GM23338 (cell line): ENCODE data around the gene RNASEH2C.

Experiments used
- NANOG ChIP-seq: IDR thresholded peaks from 2 replicates; pipeline ENCODE4 v1.6.1; 2016; ENCODE audit warnings: antibody characterized with exemption, borderline replicate concordance
- TF ChIP-seq, protein P1 (sequence below), 2 experiments: fragments of 200-600 bp in 1 of 2; sonication (generic) in 1 of 2; conservative IDR thresholded peaks; 2 replicates each; pipeline versions ENCODE4 v1.5.1 to v1.6.1; 2016 to 2017; ENCODE audit warnings: antibody characterized with exemption in 2 of 2, low read depth in 2 of 2, mild to moderate bottlenecking in 2 of 2, moderate library complexity in 1 of 2

DNA sequence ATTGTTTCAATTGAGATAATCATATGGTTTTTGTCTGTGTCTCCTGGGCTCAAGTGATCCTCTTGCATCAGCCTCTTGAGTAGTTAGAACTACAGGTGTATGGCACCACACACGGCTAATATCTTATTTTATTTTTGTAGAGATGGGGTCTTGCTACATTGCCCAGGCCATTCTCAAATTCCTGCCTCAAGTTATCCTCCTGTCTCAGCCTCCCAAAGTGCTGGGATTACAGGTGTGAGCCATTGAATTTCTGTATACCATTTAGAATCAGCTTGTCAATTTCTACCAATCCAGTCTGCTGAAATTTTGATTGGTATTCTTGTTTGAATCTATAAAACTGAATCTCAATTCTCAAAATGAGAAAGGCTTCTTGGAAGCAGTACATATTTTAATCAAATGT, 18.9 kb downstream of the RNASEH2C start:
- TF ChIP-seq, protein P1, sequence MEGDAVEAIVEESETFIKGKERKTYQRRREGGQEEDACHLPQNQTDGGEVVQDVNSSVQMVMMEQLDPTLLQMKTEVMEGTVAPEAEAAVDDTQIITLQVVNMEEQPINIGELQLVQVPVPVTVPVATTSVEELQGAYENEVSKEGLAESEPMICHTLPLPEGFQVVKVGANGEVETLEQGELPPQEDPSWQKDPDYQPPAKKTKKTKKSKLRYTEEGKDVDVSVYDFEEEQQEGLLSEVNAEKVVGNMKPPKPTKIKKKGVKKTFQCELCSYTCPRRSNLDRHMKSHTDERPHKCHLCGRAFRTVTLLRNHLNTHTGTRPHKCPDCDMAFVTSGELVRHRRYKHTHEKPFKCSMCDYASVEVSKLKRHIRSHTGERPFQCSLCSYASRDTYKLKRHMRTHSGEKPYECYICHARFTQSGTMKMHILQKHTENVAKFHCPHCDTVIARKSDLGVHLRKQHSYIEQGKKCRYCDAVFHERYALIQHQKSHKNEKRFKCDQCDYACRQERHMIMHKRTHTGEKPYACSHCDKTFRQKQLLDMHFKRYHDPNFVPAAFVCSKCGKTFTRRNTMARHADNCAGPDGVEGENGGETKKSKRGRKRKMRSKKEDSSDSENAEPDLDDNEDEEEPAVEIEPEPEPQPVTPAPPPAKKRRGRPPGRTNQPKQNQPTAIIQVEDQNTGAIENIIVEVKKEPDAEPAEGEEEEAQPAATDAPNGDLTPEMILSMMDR (conservative IDR thresholded peaks at IDR 0.05; ENCODE audit: low read depth in 2 of 2) = no peak
- no peak for TF ChIP-seq NANOG
